ENCODE data around the gene PHLDA2. TPM values are rescaled to one million over a fixed set of nuclear protein-coding genes. Genes with fewer than 3 reads are reported as not detected.

The PHLDA2 gene
- polyA plus RNA-seq, 2 of the 4 experiments (the other 2 are of a cell fraction) = 7.0 to 49.6 TPM

DNA sequence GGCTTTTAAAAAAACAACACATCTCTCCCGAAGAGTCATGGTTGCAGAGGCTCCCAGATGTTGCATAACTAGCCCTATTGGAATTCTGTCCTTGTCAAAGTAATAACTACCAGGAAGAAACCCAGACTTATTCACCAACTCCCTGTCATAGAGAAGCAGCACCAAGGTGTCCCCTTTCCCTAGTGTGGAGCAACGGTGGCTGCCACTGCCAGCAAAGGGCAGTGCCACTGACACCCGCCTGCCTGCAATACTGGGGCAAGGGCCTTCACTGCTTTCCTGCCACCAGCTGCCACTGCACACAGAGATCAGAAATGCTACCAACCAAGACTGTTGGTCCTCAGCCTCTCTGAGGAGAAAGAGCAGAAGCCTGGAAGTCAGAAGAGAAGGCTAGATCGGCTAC lies 35.6 kb upstream of the PHLDA2 start:
- no peaks in the 10 kb centered on the region for H3K4me1 ChIP-seq
- H3K4me2 ChIP-seq = no peak overlapping the region
- FAIRE-seq (no peak), ATAC-seq (no peak), DNase-seq (ENCODE audit: low read depth in 1 of 2, low spot score in 1 of 2) (no peak)
- ChIA-PET CTCF (interaction anchor here (1.2 to 3.0 kb wide), 4 partner anchors 9 to 73 kb away, joined by 3 to 10 read pairs (median 5); no protein-coding TSS in a partner anchor), POLR2A (no interaction called here)
- H3K27ac ChIP-seq = no peak overlapping the region
- H3K4me3 ChIP-seq = no peak overlapping the region
- H3K9me3 ChIP-seq = no peaks in the 10 kb centered on the region
- 87% methylated on average over 4 of the region's 4 CpGs for WGBS (ENCODE audit: missing lambda C conversion rate)
- TF ChIP-seq, protein P1, sequence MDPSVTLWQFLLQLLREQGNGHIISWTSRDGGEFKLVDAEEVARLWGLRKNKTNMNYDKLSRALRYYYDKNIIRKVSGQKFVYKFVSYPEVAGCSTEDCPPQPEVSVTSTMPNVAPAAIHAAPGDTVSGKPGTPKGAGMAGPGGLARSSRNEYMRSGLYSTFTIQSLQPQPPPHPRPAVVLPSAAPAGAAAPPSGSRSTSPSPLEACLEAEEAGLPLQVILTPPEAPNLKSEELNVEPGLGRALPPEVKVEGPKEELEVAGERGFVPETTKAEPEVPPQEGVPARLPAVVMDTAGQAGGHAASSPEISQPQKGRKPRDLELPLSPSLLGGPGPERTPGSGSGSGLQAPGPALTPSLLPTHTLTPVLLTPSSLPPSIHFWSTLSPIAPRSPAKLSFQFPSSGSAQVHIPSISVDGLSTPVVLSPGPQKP (IDR thresholded peaks at IDR 0.05; ENCODE audit: low read depth, low read length) = no peak
- TF ChIP-seq EHF (CRISPR knock-in tag; IDR thresholded peaks at IDR 0.05) (no peak), NR3C1 (IDR thresholded peaks at IDR 0.05) (no peak), TFCP2L1 (CRISPR knock-in tag; IDR thresholded peaks at IDR 0.05) (no peak), CHD4 (IDR thresholded peaks at IDR 0.05; ENCODE audit: borderline replicate concordance) (no peak)
- TF ChIP-seq, protein P2, sequence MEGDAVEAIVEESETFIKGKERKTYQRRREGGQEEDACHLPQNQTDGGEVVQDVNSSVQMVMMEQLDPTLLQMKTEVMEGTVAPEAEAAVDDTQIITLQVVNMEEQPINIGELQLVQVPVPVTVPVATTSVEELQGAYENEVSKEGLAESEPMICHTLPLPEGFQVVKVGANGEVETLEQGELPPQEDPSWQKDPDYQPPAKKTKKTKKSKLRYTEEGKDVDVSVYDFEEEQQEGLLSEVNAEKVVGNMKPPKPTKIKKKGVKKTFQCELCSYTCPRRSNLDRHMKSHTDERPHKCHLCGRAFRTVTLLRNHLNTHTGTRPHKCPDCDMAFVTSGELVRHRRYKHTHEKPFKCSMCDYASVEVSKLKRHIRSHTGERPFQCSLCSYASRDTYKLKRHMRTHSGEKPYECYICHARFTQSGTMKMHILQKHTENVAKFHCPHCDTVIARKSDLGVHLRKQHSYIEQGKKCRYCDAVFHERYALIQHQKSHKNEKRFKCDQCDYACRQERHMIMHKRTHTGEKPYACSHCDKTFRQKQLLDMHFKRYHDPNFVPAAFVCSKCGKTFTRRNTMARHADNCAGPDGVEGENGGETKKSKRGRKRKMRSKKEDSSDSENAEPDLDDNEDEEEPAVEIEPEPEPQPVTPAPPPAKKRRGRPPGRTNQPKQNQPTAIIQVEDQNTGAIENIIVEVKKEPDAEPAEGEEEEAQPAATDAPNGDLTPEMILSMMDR (IDR thresholded peaks at IDR 0.05) = no peak

DNA sequence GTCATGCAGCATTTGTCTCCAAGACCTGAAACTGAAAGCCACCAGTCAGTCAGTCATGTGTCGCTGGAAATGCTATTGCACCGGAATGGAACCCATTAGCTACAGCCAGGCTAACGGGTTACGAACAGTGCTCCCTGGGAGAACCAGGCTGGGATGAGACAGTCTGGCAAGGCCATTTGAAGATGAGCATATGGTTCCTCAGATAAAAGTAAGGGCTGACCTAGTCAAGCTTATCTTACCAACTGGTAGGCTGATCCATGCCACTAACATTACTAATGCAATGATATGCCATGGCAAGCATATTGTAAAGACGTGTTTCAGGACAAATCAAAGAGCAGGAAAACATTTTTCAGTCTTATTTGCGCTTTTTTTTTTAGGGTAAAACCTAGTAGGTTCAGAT lies 34.5 kb upstream of the PHLDA2 start:
- 96% methylated on average over 6 of the region's 6 CpGs for WGBS (ENCODE audit: missing lambda C conversion rate)
- Histone ChIP-seq H3K4me2 (no peak overlapping the region), H3K9me3 (no peaks in the 10 kb centered on the region), H3K27ac (no peak overlapping the region), H3K4me3 (no peak overlapping the region), H3K4me1 (no peaks in the 10 kb centered on the region)
- FAIRE-seq (no peak), DNase-seq (ENCODE audit: low read depth in 1 of 2, low spot score in 1 of 2) (no peak), ATAC-seq (no peak)
- ChIA-PET CTCF (interaction anchor here (2.1 kb wide), 1 partner anchor 12 kb away, joined by 5 read pairs; no protein-coding TSS in a partner anchor), POLR2A (no interaction called here)
- TF ChIP-seq POLR2AphosphoS2 (conservative IDR thresholded peaks at IDR 0.05; ENCODE audit: low read length) (no peak), TFCP2L1 (CRISPR knock-in tag; IDR thresholded peaks at IDR 0.05) (no peak), ZSCAN20 (CRISPR knock-in tag; IDR thresholded peaks at IDR 0.05) (no peak), RNF2 (IDR thresholded peaks at IDR 0.05; ENCODE audit: borderline replicate concordance, low read depth) (no peak), HOXA7 (CRISPR knock-in tag; IDR thresholded peaks at IDR 0.05) (no peak), ZNF302 (CRISPR knock-in tag; IDR thresholded peaks at IDR 0.05) (no peak), GATA3 (IDR thresholded peaks at IDR 0.05; ENCODE audit: borderline replicate concordance) (no peak), KDM1A (IDR thresholded peaks at IDR 0.05; ENCODE audit: low read depth) (no peak)
- TF ChIP-seq, protein P3, sequence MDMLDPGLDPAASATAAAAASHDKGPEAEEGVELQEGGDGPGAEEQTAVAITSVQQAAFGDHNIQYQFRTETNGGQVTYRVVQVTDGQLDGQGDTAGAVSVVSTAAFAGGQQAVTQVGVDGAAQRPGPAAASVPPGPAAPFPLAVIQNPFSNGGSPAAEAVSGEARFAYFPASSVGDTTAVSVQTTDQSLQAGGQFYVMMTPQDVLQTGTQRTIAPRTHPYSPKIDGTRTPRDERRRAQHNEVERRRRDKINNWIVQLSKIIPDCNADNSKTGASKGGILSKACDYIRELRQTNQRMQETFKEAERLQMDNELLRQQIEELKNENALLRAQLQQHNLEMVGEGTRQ (IDR thresholded peaks at IDR 0.05) = no peak

DNA sequence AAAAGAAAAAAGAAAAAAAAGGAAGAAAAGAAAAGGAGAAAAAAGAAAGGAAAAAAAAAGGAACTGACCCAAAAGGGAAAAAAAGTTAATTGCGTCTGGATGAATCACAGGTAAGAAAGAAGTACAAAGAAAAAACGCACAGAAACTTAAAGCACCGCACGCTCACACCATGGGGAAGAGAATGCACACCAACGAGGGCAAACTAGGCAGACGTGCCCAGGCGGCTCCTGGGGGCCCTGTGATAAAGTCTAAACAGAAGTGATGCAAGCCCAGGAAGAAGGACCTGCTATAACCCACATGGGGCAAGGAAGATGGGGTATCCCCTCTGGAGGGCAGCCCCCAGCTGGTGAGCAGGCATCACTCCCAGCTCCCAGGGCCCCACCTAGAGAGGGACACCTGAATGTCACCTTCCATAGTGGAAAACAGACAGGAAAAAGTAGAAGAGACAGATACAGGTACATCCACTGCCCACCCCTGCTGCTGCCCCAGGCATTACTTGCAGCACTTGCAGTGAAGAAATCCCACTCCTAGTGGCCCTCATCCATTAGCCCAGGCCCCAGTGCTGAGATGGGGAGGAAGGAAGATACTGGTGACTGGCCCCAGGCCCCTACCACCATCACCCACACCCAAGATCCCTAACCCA lies 34.0 kb upstream of the PHLDA2 start:
- ChIA-PET POLR2A (interaction anchor here (0.7 kb wide), 1 partner anchor 16 kb away, joined by 6 read pairs; no protein-coding TSS in a partner anchor), CTCF (interaction anchor here (1.7 to 2.1 kb wide), 2 partner anchors 13 to 33 kb away, joined by 5 read pairs; no protein-coding TSS in a partner anchor)
- Histone ChIP-seq H3K4me1 (no peaks in the 10 kb centered on the region), H3K9me3 (no peaks in the 10 kb centered on the region), H3K4me3 (no peak overlapping the region), H3K4me2 (no peak overlapping the region), H3K27ac (no peak overlapping the region)
- no peak for FAIRE-seq
- 94% methylated on average over 7 of the region's 7 CpGs for WGBS (ENCODE audit: missing lambda C conversion rate)
- TF ChIP-seq RCOR1 (IDR thresholded peaks at IDR 0.05; ENCODE audit: low read depth, low read length) (no peak), FOXS1 (CRISPR knock-in tag; IDR thresholded peaks at IDR 0.05) (no peak), NFE2L2 (conservative IDR thresholded peaks at IDR 0.05; ENCODE audit: low read length) (no peak), RARB (CRISPR knock-in tag; IDR thresholded peaks at IDR 0.05) (no peak), POLR2A (IDR thresholded peaks at IDR 0.05; ENCODE audit: low read length) (no peak), FOSL2 (IDR thresholded peaks at IDR 0.05) (no peak), FOSL2 (CRISPR knock-in tag; IDR thresholded peaks at IDR 0.05) (no peak), POLR2AphosphoS2 (conservative IDR thresholded peaks at IDR 0.05; ENCODE audit: low read length) (no peak), ESRRA (IDR thresholded peaks at IDR 0.05; ENCODE audit: borderline replicate concordance, low read length) (no peak), MAZ (IDR thresholded peaks at IDR 0.05; ENCODE audit: borderline replicate concordance, low read depth, low read length) (no peak)
- TF ChIP-seq, protein P4, sequence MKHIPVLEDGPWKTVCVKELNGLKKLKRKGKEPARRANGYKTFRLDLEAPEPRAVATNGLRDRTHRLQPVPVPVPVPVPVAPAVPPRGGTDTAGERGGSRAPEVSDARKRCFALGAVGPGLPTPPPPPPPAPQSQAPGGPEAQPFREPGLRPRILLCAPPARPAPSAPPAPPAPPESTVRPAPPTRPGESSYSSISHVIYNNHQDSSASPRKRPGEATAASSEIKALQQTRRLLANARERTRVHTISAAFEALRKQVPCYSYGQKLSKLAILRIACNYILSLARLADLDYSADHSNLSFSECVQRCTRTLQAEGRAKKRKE (CRISPR knock-in tag; IDR thresholded peaks at IDR 0.05; ENCODE audit: low read depth) = no peak
- no peak; a peak in 1 of 6 replicates for ATAC-seq
- DNase-seq (ENCODE audit: low read depth in 1 of 2, low spot score in 1 of 2) = no peak

Measured in A549 (cell line).